Activated CD4-positive, CD25-positive, alpha-beta regulatory T cell treated with anti-CD3 and anti-CD28 coated beads, Interleukin-2, amount 50 U/mL, for 24 hours (primary cell): Measurements from ENCODE around the gene PPP2R5E.

Source experiments
- ATAC-seq, 2 donors: fragments of 150-1000 bp; cut with Tn5 transposase; one replicate each; pipeline ENCODE4 v1.10.0; 2021; ENCODE audit warnings: mild to moderate bottlenecking in 1 of 2, moderate library complexity in 1 of 2

PPP2R5E gene

DNA sequence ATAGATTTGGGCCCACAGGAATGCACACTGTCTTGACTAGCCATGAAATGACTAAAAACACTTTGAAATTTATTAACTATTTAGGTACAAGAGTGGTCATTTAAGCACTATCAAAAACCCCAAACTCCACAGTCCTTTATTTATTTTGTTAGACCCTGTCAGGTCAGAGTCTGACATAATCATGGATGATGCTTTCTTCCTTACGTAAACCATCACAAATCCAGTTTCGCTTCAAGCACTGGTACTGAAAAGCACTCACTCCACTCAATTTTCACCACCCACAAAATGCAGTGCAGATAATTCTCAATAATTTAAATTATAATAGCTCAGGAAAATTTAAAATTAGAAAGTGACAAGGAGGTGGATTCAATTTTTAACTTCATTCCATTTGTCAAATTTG lies 25.8 kb downstream of the PPP2R5E start:
- no peak for ATAC-seq

DNA sequence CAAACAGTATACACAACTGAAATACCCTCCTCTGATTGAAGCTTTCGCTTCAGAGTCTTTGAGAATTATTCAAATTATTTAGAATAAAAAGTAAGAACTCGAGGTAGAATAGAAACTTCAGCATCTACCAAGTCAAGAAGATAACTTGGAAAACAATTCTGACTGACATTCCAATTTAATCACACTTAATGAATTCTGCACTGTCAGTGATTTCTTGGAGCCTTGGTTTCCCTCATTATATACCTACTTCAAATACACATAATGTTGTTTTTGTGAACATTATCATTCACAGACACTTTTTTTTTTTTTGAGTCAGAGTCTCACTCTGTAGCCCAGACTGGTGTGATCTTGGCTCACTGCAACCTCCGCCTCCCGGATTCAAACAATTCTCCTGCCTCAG lies 27.9 kb downstream of the PPP2R5E start:
- no peak for ATAC-seq

DNA sequence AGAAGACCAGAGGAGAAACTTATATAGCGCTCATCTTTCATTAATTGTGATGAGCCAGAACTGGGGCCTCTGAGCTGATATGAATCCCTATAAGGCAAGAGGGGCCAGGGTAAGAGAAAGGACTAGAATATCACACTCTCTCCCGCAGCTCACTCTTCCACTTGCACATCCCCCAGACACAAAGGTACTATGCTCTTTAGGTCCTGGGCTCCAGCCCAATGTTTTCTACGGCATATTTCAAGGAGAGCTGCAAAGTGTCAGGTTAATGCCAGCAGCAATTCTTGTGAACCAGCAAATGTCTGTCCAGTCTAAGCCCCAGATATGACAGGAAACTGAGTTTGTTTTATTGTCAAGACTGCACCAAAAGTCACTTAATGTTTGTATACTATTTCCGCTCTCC lies 29.4 kb downstream of the PPP2R5E start:
- no peak for ATAC-seq

- no peak for ATAC-seq
These were observed 30.3 kb downstream of the PPP2R5E start for GRCh38 chr14:63512861-63513260.

- peak; percentile 78 to 87 for ATAC-seq
These were observed 32.6 kb downstream of the PPP2R5E start for GRCh38 chr14:63510538-63510937.

DNA sequence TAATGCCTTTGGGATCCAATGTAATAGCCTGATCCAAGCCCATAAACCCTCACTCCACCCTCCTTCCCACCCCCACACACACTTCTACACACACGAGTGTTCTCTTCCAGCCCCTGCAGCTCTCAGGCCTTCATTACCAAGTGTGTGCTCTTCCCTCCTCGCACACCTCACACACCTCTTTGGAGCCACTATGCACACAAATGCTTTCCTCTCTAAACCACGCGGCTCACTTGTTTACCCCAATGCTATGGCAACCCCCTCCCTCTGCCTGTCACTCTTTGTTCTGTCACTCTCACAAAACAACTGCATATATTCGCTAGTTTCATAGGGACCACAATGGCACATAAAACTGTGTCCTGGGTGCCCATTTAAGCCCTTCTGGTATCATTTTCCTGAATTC lies 35.1 kb downstream of the PPP2R5E start:
- ATAC-seq = no peak

GRCh38 chr14:63504648-63505047 lies 38.5 kb downstream of the PPP2R5E start:
- no peak for ATAC-seq

DNA sequence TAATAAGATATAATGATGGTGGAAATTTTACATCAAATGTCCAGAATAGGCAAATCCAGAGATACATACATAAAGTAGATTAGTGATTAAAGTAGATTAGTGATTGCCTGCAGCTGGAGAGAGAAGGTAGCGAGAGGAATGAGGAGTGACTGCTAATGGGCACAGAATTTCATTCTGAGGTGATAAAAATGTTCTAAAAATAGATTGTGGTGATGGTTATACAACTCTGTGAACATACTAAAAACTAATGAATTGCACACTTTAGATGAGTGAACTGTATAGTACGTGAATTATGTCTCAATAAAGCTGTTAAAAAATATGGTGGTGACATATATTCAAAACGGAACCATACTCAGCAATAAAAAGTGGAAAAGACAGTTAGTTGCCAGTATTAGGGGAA lies 41.7 kb downstream of the PPP2R5E start:
- ATAC-seq = no peak

GRCh38 chr14:63499701-63500250 lies 43.4 kb downstream of the PPP2R5E start:
- no peak for ATAC-seq

GRCh38 chr14:63496837-63497400 lies 46.3 kb downstream of the PPP2R5E start:
- no peak for ATAC-seq

- ATAC-seq = no peak
These were observed 49.9 kb downstream of the PPP2R5E start for GRCh38 chr14:63493246-63493645.

- ATAC-seq = no peak
These were observed 50.8 kb downstream of the PPP2R5E start for GRCh38 chr14:63492391-63492790.

GRCh38 chr14:63487724-63488123 lies 55.5 kb downstream of the PPP2R5E start:
- no peak for ATAC-seq

GRCh38 chr14:63486738-63487137 lies 56.4 kb downstream of the PPP2R5E start:
- ATAC-seq = no peak

DNA sequence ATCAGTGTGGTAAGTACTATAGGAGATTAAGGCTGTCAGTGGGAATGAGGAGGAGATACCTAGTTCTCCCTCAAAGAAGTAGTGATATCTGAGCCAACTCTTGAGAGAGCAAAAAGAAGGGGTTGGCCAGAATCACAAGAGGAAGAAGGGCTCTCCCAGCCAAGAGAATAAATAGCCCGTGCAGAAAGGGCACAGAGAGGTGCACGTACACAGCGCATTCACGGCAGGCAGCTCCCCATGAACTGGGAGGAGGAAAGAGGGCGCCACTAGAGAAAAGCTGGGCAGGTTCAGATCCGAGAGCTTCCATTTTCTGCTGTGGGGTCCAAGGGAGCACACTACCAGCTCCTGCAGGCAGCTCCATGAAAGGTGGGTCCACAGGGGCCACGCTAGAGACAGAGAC lies 59.9 kb downstream of the PPP2R5E start:
- no peak for ATAC-seq

DNA sequence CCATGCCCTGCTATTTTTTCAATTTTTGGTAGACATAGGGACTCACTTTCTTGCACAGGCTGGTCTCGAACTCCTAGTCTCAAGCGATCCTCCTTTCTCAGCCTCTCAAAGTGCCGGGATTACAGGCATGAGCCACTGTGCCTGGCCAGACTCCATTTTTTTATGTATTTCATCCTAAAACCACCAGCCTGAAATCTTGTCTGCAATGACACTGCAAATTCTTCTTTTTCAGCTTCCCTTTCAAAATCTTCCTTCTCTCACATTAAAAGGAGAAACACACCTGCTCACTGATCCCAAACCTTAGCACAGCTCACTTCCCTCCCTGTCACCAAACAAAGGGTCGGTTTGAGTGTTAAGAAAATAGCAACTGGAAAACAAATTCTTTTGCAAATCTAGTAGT lies 62.6 kb downstream of the PPP2R5E start:
- ATAC-seq = no peak

- peak; percentile 33 to 51 for ATAC-seq
These were observed 64.7 kb downstream of the PPP2R5E start for GRCh38 chr14:63478437-63478852.

GRCh38 chr14:63478010-63478409 lies 65.2 kb downstream of the PPP2R5E start:
- peak; percentile 89 to 94 for ATAC-seq

DNA sequence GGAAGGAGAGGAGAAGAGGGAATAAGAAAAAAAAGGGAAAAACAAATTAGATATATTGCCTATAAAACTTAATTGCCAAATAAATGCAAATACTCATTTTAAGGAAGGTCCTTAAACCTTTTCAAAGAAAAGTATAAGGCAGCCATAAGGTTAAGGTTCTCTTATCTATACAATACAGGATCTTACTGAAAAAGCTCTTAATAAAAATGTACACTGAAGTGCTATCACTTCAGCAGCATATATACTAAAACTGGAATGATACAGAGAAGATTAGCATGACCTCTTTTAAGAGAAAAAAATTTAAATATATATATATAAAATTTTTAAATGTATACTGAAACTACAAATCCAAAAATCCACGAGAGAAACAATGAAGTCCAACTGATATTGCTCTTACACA lies 65.6 kb downstream of the PPP2R5E start:
- no peak for ATAC-seq

DNA sequence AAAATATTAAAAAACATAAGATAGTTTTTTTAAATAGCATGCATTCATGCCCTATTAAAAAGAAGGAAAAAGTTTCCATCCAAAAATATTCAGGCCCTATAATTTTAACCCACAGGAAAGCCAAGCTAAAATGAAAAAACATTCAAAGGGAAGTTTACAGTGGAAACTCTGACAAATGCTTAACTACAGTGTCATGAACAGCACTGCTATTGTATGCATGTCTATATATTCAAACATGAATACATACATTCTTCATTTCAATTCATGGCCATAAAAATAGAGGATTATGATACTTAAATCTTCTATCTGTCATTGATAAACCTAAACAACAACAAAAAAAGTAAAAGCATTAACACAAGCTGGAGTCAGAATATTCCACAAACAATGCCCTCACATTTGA lies 67.4 kb downstream of the PPP2R5E start:
- ATAC-seq = no peak

DNA sequence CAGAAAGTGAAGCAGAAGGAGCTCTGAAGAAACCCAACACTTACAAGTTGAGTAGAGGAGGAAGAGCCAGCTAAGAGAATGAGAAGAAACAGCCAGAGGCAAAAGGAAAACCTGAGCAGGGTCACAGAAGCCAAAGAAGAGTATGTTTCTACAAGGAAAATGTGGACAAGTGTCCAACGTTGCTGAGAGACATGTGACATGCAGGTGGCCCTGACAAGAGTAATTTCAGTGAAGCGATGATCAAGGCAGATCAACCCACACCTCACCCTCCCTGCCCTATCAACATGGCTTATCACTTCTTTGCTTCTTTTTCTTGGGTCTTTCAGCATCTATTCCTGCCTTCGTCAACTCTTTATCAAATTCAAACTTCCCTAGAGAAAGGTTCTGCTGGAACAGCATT lies 68.3 kb downstream of the PPP2R5E start:
- ATAC-seq = no peak

- no peak for ATAC-seq
These were observed 69.1 kb downstream of the PPP2R5E start for GRCh38 chr14:63474111-63474510.

DNA sequence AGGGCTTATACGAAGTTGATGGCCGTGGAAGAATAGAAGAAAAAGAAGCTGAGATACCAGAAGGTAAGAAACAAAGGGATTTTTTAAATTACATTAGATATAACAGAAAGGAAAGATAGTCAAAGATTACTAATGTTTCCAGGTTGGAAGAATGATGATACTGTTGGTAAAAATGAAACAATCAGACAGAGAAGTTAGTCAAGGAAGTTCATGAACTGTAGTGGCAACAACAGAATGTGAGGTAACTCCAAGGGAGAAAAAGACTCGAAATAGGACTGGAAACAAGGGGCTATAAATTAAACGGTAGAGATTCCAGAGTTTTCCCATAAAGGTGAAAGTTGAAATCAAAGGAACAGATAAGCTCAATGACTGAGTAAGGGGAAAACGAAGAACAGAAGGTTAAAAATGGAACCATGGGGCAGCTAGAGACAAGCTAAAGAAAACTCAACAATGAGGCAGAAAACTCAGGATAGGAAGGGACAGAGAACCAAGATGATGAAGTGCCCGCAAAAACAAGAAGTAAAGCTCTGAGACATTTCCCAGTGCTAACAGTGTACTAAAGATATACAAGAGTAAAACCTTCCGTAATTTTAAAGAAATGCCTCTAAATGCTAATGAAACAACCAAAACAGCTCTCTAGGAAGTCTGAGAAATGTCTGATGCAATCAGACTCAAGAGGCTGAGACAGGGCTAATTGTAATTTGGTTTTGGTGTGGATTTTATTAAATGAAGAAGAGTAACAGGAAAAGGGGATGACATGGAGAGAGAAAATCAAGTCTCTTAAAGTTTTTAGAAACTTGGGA lies 70.0 kb downstream of the PPP2R5E start:
- ATAC-seq = no peak
